GM21619 (cell line): Measurements from ENCODE around the gene IL1RAP.
A peak's percentile ranks its signal among the peaks of the same experiment; 100 is the strongest.
"Not testable (repeated sequence)": the region's sequence is repeated elsewhere in the genome, so short reads cannot be mapped to it uniquely, and the experiment has no call there.

Source experiments
- ATAC-seq: cut with Tn5 transposase; IDR thresholded peaks from one replicate; pipeline ENCODE4 v1.9.1; 2021; ENCODE audit not compliant: unreplicated experiment

Gene IL1RAP, protein sequence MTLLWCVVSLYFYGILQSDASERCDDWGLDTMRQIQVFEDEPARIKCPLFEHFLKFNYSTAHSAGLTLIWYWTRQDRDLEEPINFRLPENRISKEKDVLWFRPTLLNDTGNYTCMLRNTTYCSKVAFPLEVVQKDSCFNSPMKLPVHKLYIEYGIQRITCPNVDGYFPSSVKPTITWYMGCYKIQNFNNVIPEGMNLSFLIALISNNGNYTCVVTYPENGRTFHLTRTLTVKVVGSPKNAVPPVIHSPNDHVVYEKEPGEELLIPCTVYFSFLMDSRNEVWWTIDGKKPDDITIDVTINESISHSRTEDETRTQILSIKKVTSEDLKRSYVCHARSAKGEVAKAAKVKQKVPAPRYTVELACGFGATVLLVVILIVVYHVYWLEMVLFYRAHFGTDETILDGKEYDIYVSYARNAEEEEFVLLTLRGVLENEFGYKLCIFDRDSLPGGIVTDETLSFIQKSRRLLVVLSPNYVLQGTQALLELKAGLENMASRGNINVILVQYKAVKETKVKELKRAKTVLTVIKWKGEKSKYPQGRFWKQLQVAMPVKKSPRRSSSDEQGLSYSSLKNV

DNA sequence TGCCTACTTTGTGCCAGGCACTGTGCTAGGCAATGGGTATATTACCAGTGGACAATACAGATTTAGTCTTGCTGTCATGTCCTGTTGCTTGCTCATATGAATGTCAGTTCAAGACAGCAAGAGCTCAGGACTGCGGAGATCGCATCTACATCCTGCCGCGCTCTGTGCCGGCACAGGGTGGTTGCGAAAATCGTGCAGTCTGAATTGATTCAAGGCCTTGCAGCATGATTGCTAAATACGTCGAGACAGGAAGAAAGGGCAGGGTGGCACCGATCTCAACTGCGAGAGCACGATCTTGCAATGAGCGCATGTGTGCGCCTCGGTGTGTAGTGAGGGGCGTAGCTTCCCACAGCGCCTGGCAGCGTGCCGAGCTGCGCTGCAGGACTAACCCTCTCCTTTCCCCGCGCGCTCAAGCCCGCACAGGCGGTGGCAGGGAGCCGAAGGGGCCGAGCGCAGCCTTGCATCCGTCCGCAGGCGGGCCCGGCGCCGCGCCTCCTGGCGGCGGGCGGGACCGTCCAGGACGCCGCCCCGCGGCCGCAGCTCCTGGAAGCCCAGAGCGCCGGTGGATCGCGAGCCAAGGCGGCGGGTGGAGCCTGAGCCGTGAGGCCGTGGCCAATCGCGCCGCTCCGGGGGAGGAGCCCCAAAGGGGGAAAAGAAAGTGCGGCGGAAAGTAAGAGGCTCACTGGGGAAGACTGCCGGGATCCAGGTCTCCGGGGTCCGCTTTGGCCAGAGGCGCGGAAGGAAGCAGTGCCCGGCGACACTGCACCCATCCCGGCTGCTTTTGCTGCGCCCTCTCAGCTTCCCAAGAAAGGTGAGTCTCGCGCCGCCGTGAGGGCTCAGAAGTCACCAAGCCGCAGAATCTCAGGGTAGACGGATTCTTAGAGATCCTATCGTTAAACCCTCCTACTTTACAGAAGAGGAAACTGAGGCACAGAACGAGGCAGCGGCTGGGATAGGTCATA lies at the start of gene IL1RAP:
Gene IL1RAP (plus strand): TSS at position 677 of the 962 bp plus-strand sequence. CDS start 50,205 bp downstream, outside the sequence.
- peak; percentile 99 for ATAC-seq

- no peak for ATAC-seq
Measured at GRCh38 chr3:190467922-190468321, 46.0 kb upstream of the IL1RAP start.

DNA sequence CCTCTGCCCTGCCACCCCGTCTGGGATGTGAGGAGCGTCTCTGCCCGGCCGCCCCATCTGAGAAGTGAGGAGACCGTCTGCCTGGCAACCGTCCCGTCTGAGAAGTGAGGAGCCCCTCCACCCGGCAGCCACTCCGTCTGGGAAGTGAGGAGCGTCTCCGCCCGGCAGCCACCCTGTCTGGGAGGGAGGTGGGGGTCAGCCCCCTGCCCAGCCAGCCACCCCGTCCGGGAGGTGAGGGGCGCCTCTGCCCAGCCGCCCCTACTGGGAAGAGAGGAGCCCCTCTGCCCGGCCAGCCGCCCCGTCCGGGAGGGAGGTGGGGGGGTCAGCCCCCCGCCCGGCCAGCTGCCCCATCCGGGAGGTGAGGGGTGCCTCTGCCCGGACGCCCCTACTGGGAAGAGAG lies 40.6 kb upstream of the IL1RAP start:
- ATAC-seq: not testable (repeated sequence)

DNA sequence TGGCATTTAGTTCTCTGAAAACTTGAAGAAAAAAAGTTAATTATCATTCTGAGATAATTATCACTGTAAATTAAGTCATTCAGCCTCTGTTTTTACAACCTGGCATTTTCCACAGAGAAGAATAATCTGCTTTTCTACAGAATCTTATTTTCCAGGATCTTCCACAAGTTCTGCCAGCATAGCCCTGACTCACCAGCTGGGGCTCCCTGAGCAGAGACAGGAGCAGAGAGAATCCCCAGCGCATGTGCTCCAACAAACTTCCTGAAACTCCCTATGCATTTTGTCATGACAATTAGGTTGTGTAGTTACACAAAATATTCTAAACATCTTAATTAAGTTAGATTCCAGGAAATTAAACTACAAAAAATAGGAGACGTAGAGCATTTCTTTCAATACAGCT lies 32.1 kb upstream of the IL1RAP start:
- no peak for ATAC-seq

DNA sequence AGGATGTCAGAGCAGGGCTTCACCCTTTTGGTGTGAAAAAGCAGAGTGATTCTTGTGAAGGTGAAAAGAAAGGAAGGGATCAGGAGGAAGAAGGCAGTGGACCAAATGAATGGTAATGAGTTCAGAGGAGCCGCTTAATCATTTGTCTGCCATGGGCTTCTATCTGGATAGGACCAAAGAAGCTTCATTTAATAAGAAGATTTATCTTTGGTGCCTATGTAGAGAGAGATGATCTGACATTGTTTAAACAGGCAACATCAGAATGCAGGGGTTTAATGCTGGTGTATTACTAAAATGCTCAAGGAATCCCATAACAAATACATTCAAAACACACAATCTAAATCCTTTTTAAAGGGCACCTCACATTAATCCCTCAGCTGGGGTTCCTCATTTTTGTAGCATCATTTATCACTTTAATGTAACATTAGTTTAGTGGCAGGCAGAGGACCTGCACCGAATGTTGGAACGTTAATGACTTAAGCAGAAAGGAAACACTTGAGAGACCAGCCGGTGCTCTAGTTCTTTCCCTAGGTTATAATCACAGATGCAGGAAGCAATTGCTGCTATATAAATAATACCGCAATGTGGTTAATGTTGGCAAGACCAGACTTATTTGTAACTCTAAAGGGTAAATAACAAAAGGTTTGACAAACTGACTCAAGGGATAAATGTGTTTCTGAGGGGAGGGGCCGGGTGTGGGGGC lies 27.9 kb upstream of the IL1RAP start:
- no peak for ATAC-seq

GRCh38 chr3:190486533-190486864 lies 27.4 kb upstream of the IL1RAP start:
- ATAC-seq: no peak

- ATAC-seq: no peak
Measured at GRCh38 chr3:190486908-190487607, 26.8 kb upstream of the IL1RAP start.

DNA sequence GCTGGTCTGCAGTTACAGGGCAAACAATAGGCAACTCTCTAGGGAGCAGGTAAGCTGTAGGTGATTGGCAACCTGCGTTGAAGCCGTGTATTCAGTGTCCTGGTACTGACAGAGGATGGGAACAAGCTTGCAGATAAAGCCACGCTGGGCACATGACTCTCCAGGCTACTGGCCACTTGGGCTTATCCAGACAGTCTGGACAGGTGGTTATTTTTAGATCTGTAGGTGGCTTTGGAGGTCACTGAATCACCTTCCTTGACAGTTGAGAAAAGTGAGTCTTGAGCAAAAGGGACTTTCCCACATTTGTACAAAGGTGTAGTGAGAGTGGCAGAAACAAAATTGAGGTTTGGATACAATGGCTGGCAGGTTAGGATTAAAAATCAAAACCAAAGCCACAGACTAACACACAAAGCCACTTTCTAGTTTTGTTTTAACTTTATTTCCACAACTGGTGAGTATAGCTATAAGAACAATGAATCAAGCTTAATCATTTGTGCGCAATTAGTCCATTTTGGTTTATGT lies 22.3 kb upstream of the IL1RAP start:
- no peak for ATAC-seq

- no peak for ATAC-seq
Measured at GRCh38 chr3:190492129-190492528, 21.8 kb upstream of the IL1RAP start.

- no peak for ATAC-seq
Measured at GRCh38 chr3:190492966-190493365, 20.9 kb upstream of the IL1RAP start.

DNA sequence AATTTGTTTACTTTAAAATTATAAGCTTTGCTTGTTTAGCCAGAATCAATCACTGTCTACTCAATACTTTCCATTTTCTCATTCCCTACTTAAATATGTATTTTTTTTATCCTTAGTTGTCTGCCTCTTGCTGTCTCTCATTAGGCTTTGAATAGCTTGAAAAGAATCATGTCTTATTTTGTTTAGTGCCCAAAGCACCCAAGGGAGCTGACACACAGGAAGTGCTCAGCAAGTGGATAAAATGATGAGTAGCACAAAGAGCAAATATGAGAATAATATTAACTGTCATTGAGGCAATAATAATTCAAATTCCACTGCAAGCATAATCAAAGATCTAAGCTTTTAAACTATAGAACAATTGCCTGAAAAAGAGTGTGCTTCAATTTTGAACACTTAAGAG lies 19.0 kb upstream of the IL1RAP start:
- ATAC-seq: no peak

DNA sequence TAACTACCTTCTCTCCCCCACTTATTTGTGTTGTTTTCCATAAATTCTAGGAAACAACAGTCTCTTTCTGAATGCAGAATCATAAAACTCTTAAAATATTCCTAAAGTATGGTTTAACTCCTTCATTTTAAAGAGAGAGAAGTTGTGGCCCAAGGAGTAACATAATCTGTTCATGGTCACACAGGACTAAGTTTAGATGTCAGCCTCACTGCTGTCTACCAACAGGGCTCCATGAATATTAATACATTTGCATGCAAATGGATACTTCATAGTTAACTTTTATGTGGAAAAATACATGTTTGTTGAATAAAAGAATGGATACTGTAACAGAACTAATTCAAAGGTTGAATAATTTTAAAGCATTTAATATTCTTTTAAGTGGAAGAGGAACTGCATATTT lies 18.5 kb upstream of the IL1RAP start:
- no peak for ATAC-seq

DNA sequence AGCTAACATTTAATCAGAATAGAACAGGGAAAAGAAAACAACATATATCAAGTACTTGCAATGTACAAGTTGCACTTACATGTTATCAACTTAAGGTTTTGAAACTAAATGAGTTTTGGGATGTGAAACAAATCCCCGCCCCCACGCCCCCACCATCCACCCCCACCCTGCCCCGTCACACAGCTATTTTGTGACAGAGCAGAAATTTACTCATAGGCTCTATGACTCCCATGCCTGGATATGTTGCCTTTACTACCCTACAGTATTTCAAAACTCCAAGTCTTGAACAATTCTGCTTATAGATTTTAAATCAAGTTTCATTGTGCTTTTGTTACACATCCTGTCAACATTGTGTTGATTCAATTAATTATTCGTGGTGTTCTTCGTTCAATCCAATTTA lies 18.1 kb upstream of the IL1RAP start:
- no peak for ATAC-seq

GRCh38 chr3:190496859-190497258 lies 17.0 kb upstream of the IL1RAP start:
- no peak for ATAC-seq

GRCh38 chr3:190497811-190498210 lies 16.1 kb upstream of the IL1RAP start:
- ATAC-seq: no peak

DNA sequence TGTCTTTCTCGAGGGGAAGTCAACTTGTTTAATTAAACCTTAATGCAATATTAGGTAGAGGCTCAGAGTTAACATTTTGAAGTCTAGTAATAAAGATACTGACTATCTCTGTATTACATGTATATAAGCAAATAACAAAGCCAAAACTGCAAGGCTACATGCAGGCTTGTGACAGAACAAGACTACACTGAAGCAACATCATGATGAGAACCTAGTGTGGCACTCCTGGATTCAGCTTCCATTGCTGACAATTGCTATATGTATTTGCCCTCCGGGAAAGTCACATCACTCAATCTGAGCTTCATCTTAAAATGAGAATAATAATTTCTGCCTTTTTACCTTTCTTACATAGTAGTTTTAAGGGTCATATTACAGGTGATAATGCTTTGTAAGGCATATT lies 15.6 kb upstream of the IL1RAP start:
- no peak for ATAC-seq

GRCh38 chr3:190499122-190499521 lies 14.8 kb upstream of the IL1RAP start:
- no peak for ATAC-seq

DNA sequence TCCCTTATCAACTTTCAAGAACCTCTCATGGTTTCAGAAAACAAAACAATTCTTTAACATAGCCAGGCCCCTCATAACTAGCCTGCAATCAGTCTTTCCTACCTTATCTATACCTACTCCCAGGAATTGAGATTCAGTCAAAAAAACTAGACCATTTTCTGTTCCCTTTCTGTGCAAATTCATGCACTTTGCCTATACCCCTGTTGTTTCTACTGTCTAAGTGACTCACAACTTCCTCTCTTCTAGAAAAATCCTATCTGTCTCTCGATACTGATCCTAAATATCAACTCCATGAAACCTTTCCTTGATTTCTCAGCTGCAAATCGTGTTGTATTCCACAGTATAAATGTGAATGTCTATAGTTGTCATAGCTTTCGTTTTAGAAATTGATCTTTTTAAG lies 10.9 kb upstream of the IL1RAP start:
- ATAC-seq: no peak

GRCh38 chr3:190504354-190505125 lies 9.3 kb upstream of the IL1RAP start:
- ATAC-seq: no peak
